K562 (cell line): ENCODE results near the gene TAAR2. TPM values are rescaled to one million over a fixed set of nuclear protein-coding genes. Genes with fewer than 3 reads are reported as not detected.

Source experiments
- ATAC-seq: fragments of 200-7000 bp; cut with Tn5 transposase; 3 replicates; pipeline ENCODE4 v1.9.1; 2020; ENCODE audit warnings: moderate library complexity
- BruUV-seq: library from RNA; stranded (reverse); fragments of 400-500 nt; replicated peaks from 2 replicates; lab custom pipeline; 2021; lab: Mats Ljungman, UMichigan
- CTCF ChIA-PET: fragments of 300-600 bp; formaldehyde crosslinking; extraction: SDS; loops from one replicate; lab custom pipeline; 2021; ENCODE audit warnings: low intra/inter-chr PET ratio; lab: Yijun Ruan, JAX
- POLR2A ChIA-PET: fragments of 300-600, 350-650 bp; sonication (Branson Sonifier 250); formaldehyde crosslinking; extraction: SDS; loops from one replicate; lab custom pipeline; 2021; ENCODE audit warnings: antibody characterized with exemption, inconsistent platforms; lab: Yijun Ruan, JAX
- DNase-seq, 4 experiments: peaks; one replicate each; pipeline versions ENCODE4 v3.0.0 to v3.0.0-alpha.2; 2011 to 2018; ENCODE audit warnings: low spot score in 3 of 4, mixed read lengths in 3 of 4; ENCODE audit errors: extremely low read depth in 1 of 4
- FAIRE-seq: peaks from 2 replicates; lab custom pipeline; 2011; peaks lifted over from hg19 to GRCh38; lab: Jason Lieb, UNC
- H2AFZ ChIP-seq: 2 replicates; pipeline ENCODE4 v1.6.0; 2011; ENCODE audit warnings: low read depth, low read length, control low read depth, inconsistent platforms
- H3K27ac ChIP-seq: fragments of 200-600 bp; 3 replicates; pipeline ENCODE4 v1.8.0; 2011; ENCODE audit warnings: low read depth, mild to moderate bottlenecking, control low read depth, inconsistent platforms, low read length, moderate library complexity, mixed read lengths; ENCODE audit errors: extremely low read depth
- H3K27me3 ChIP-seq, 2 experiments: fragments of 300-600 bp in 1 of 2; 2 replicates in 1 of 2; 3 replicates in 1 of 2; pipeline versions ENCODE4 v1.6.0 to v1.8.0; 2011; ENCODE audit warnings: inconsistent platforms in 2 of 2, low read length in 2 of 2, mild to moderate bottlenecking in 1 of 2, mixed read lengths in 1 of 2, moderate library complexity in 1 of 2; ENCODE audit not compliant: control insufficient read depth in 2 of 2, insufficient read depth in 2 of 2
- H3K36me3 ChIP-seq: fragments of 300-600 bp; 3 replicates; pipeline ENCODE4 v1.8.0; 2011; ENCODE audit warnings: mild to moderate bottlenecking, low read length, inconsistent platforms; ENCODE audit not compliant: control insufficient read depth, insufficient read depth
- H3K4me1 ChIP-seq, 2 experiments: fragments of 200-600 bp in 1 of 2; replicated peaks in 1 of 2; 2 replicates in 1 of 2; 3 replicates in 1 of 2; pipeline versions ENCODE4 v1.5.1 to v1.8.0; 2011; ENCODE audit warnings: inconsistent platforms in 2 of 2, low read length in 2 of 2, mild to moderate bottlenecking in 1 of 2, mixed read lengths in 1 of 2, moderate library complexity in 1 of 2; ENCODE audit not compliant: control insufficient read depth in 2 of 2, insufficient read depth in 2 of 2
- H3K4me2 ChIP-seq: 2 replicates; pipeline ENCODE4 v1.6.1; 2011; ENCODE audit warnings: low read length, control low read depth, inconsistent platforms, mixed read lengths; ENCODE audit not compliant: insufficient read depth
- H3K4me3 ChIP-seq: fragments of 200-600 bp; sonication (generic), shearing (Covaris generic); 2 replicates; pipeline ENCODE4 v1.5.1; 2016; ENCODE audit warnings: control low read depth, inconsistent platforms
- H3K79me2 ChIP-seq: fragments of 200-600 bp; 3 replicates; pipeline ENCODE4 v1.8.0; 2011; ENCODE audit warnings: low read length, inconsistent platforms; ENCODE audit not compliant: control insufficient read depth, insufficient read depth
- H3K9ac ChIP-seq, 2 experiments: 2 replicates each; pipeline versions ENCODE4 v1.6.0 to v1.6.1; 2011; ENCODE audit warnings: low read depth in 2 of 2, low read length in 2 of 2, control low read depth in 1 of 2, inconsistent platforms in 1 of 2, mild to moderate bottlenecking in 1 of 2, mixed read lengths in 1 of 2; ENCODE audit not compliant: insufficient read depth in 1 of 2
- H3K9me1 ChIP-seq: one replicate; pipeline ENCODE4 v1.6.0; 2011; ENCODE audit warnings: inconsistent platforms, mild to moderate bottlenecking, low read length, moderate library complexity; ENCODE audit not compliant: control insufficient read depth, insufficient read depth
- H3K9me3 ChIP-seq: replicated peaks from 2 replicates; pipeline ENCODE4 v1.5.1; 2011; ENCODE audit warnings: low read depth, low read length, inconsistent platforms; ENCODE audit not compliant: control insufficient read depth, insufficient read depth
- H4K20me1 ChIP-seq: replicated peaks from 2 replicates; pipeline ENCODE4 v1.6.1; 2011; ENCODE audit warnings: low read length, inconsistent platforms, mixed read lengths; ENCODE audit not compliant: control insufficient read depth, insufficient read depth
- ARHGAP35 ChIP-seq: fragments of 450-650 bp; IDR thresholded peaks from 2 replicates; pipeline ENCODE4 v1.6.1; 2018; ENCODE audit not compliant: partially characterized antibody
- EGR1 ChIP-seq: fragments of 450-650 bp; conservative IDR thresholded peaks from 2 replicates; pipeline ENCODE4 v1.6.1; 2017; ENCODE audit warnings: mild to moderate bottlenecking
- EHMT2 ChIP-seq: fragments of 450-650 bp; IDR thresholded peaks from 2 replicates; pipeline ENCODE4 v1.6.1; 2018; ENCODE audit warnings: antibody characterized with exemption
- EWSR1 ChIP-seq: fragments of 450-650 bp; IDR thresholded peaks from 2 replicates; pipeline ENCODE4 v1.6.1; 2018; ENCODE audit warnings: borderline replicate concordance, mild to moderate bottlenecking, low read depth, moderate library complexity; ENCODE audit not compliant: partially characterized antibody
- FUS ChIP-seq: fragments of 200-400 bp; formaldehyde crosslinking; optimal IDR thresholded peaks from 2 replicates; pipeline ENCODE3; 2017; ENCODE audit warnings: low read depth, low read length
- NELFE ChIP-seq: IDR thresholded peaks from 2 replicates; pipeline ENCODE4 v1.6.1; 2011; ENCODE audit warnings: mild to moderate bottlenecking; ENCODE audit not compliant: insufficient read depth, insufficient read length
- SAFB2 ChIP-seq: fragments of 200-400 bp; formaldehyde crosslinking; IDR thresholded peaks from 2 replicates; pipeline ENCODE4 v1.6.1; 2018; ENCODE audit warnings: borderline replicate concordance, low read length, low read depth, moderate library complexity; ENCODE audit not compliant: severe bottlenecking
- SRSF9 ChIP-seq: fragments of 200-400 bp; formaldehyde crosslinking; IDR thresholded peaks from 2 replicates; pipeline ENCODE4 v1.6.1; 2017; ENCODE audit warnings: low read depth, low read length, borderline replicate concordance
- ZNF217 ChIP-seq: sonication (generic); formaldehyde crosslinking; IDR thresholded peaks from 2 replicates; pipeline ENCODE4 v1.8.0; 2022; ENCODE audit warnings: mild to moderate bottlenecking, missing genetic modification reagents
- ZNF407 ChIP-seq: fragments of 450-650 bp; IDR thresholded peaks from 2 replicates; pipeline ENCODE4 v1.6.1; 2016; ENCODE audit warnings: low read depth
- ZNF639 ChIP-seq, 2 experiments: fragments of 200-800 bp in 1 of 2; sonication (Bioruptor generic) in 1 of 2; sonication (generic) in 1 of 2; formaldehyde crosslinking in 1 of 2; IDR thresholded peaks in 1 of 2; conservative IDR thresholded peaks in 1 of 2; 2 replicates each; pipeline versions ENCODE4 v1.5.0 to v1.6.1; 2016 to 2020; ENCODE audit warnings: missing compliant biosample characterization in 1 of 2, missing genetic modification characterization in 1 of 2, missing genetic modification reagents in 1 of 2
- WGBS: fragments of 100-300 bp; shearing (Covaris generic); methylation state at CpG from one replicate; pipeline ENCODE4 v1.1.6; 2016; ENCODE audit warnings: low coverage, mixed read lengths; ENCODE audit not compliant: insufficient coverage; ENCODE audit errors: missing lambda C conversion rate; 5-methylcytosine and 5-hydroxymethylcytosine counted together
- in situ Hi-C: fragments of 300-500 bp; cut with MboI; formaldehyde crosslinking; loops from 4 replicates; pipeline ENCODE4 v1.15.0; 2018; ENCODE audit warnings: inconsistent platforms, mixed read lengths
- intact Hi-C: fragments of 100-400 bp; cut with micrococcal nuclease; formaldehyde crosslinking; loops from 2 replicates; pipeline ENCODE4 v1.14.2; 2022
- polyA plus RNA-seq, 8 experiments: library from polyadenylated mRNA; depleted of rRNA in 4 of 8; stranded (reverse) in 5 of 8; unstranded in 3 of 8; fragments of >200 nt; fragmentation: Nextera tagmentation in 2 of 8; fragmentation: Illumina TruSeq in 1 of 8; extraction: Ambion mirVana in 2 of 8; extraction: Trizol in 1 of 8; gene quantifications; 2 replicates each; pipeline versions ENCODE4 v1.2.1 to v1.2.3, GENCODE V29; 2011 to 2014; ENCODE audit warnings: inconsistent platforms in 1 of 8, missing spikeins in 1 of 8
- total RNA-seq, 7 experiments: library from RNA; depleted of rRNA in 6 of 7; stranded (reverse); fragments of >200 nt in 6 of 7; fragmentation: Illumina TruSeq in 2 of 7; extraction: Trizol in 2 of 7; gene quantifications; 2 replicates each; pipeline versions ENCODE4 v1.2.1 to v1.2.3, GENCODE V29; 2011 to 2021; ENCODE audit warnings: low replicate concordance in 1 of 7

The TAAR2 gene
- total and polyA plus RNA-seq, 9 of the 15 experiments (the other 6 are each of a cell fraction or from before 2014, with no cell fraction given) = not detected

- TF ChIP-seq ZNF407 = no peak
- no peak for TF ChIP-seq SRSF9
Measured at GRCh38 chr6:132659082-132659481, 35.0 kb upstream of the TAAR2 start, which contains the start of gene TAAR1 (continued).

GRCh38 chr6:132651062-132651461 is 27.0 kb upstream of the TAAR2 start:
- no peak overlapping the region for H3K27ac ChIP-seq
- H3K36me3 ChIP-seq = no peaks in the 10 kb centered on the region
- H3K27me3 ChIP-seq = no peaks in the 10 kb centered on the region
- in situ Hi-C loops = no loop called here
- no peak overlapping the region for H2AFZ ChIP-seq
- BruUV-seq = no TSS peak
- ATAC-seq (no peak), DNase-seq (no peak), FAIRE-seq (no peak)
- intact Hi-C loops = no loop called here
- no peaks in the 10 kb centered on the region for H4K20me1 ChIP-seq
- no peak overlapping the region for H3K9ac ChIP-seq
- TF ChIP-seq EWSR1 (no peak), EGR1 (no peak), ARHGAP35 (no peak), ZNF639 (CRISPR knock-in tag; conservative IDR thresholded peaks at IDR 0.05 in 1 of 2, IDR thresholded peaks at IDR 0.05 in 1 of 2) (no peak), SAFB2 (no peak), FUS (no peak), EHMT2 (no peak), NELFE (no peak), ZNF217 (CRISPR knock-in tag) (no peak)
- H3K4me1 ChIP-seq = no peaks in the 10 kb centered on the region
- ChIA-PET CTCF (no interaction called here), POLR2A (no interaction called here)
- no peaks in the 10 kb centered on the region for H3K9me3 ChIP-seq
- H3K9me1 ChIP-seq = no peaks in the 10 kb centered on the region
- H3K4me3 ChIP-seq = no peak overlapping the region
- no peak overlapping the region for H3K4me2 ChIP-seq
- WGBS = 0% methylated on average over 3 of the region's 3 CpGs
- H3K79me2 ChIP-seq = no peaks in the 10 kb centered on the region
